GM11168 (cell line): ENCODE data around the gene DHRSX.
"Not testable (repeated sequence)": the region's sequence is repeated elsewhere in the genome, so short reads cannot be mapped to it uniquely, and the experiment has no call there.

Experiments
- in situ Hi-C: fragments of 300-500 bp; cut with MboI; formaldehyde crosslinking; loops from one replicate; pipeline ENCODE4 v1.12.0; 2022; ENCODE audit warnings: low sequenced_read_pairs; ENCODE audit not compliant: unreplicated experiment

The DHRSX gene

GRCh38 chrX:2461711-2462016, 39.1 kb downstream of the DHRSX start:
- in situ Hi-C loops: no loop called here

GRCh38 chrX:2460821-2461710, 39.7 kb downstream of the DHRSX start:
- in situ Hi-C loops: not testable (repeated sequence)

GRCh38 chrX:2460048-2460447, 40.7 kb downstream of the DHRSX start:
- in situ Hi-C loops: not testable (repeated sequence)

GRCh38 chrX:2458309-2458708, 42.5 kb downstream of the DHRSX start:
- in situ Hi-C loops: no loop called here

GRCh38 chrX:2457289-2458133, 43.3 kb downstream of the DHRSX start:
- in situ Hi-C loops: no loop called here

GRCh38 chrX:2456091-2456490, 44.7 kb downstream of the DHRSX start:
- in situ Hi-C loops: not testable (repeated sequence)

- in situ Hi-C loops: not testable (repeated sequence)
Observed at GRCh38 chrX:2454620-2455019, 46.2 kb downstream of the DHRSX start.

GRCh38 chrX:2452799-2453198, 48.0 kb downstream of the DHRSX start:
- in situ Hi-C loops: no loop called here

- in situ Hi-C loops: no loop called here
Observed at GRCh38 chrX:2452317-2452784, 48.4 kb downstream of the DHRSX start.

GRCh38 chrX:2451501-2452316, 49.1 kb downstream of the DHRSX start:
- in situ Hi-C loops: no loop called here

GRCh38 chrX:2450681-2451080, 50.1 kb downstream of the DHRSX start:
- in situ Hi-C loops: no loop called here

- in situ Hi-C loops: no loop called here
Observed at GRCh38 chrX:2449135-2449886, 51.5 kb downstream of the DHRSX start.

- in situ Hi-C loops: no loop called here
Observed at GRCh38 chrX:2447484-2447883, 53.3 kb downstream of the DHRSX start.

- in situ Hi-C loops: no loop called here
Observed at GRCh38 chrX:2446815-2447214, 54.0 kb downstream of the DHRSX start.

- in situ Hi-C loops: no loop called here
Observed at GRCh38 chrX:2445662-2446623, 54.8 kb downstream of the DHRSX start.

GRCh38 chrX:2442694-2443093, 58.1 kb downstream of the DHRSX start:
- in situ Hi-C loops: no loop called here

- in situ Hi-C loops: no loop called here
Observed at GRCh38 chrX:2441466-2441865, 59.3 kb downstream of the DHRSX start.

GRCh38 chrX:2439613-2440012, 61.2 kb downstream of the DHRSX start:
- in situ Hi-C loops: no loop called here

GRCh38 chrX:2435465-2435864, 65.3 kb downstream of the DHRSX start:
- in situ Hi-C loops: no loop called here
